ENCODE measurements around the gene BRIP1. TPM values are rescaled to one million over a fixed set of nuclear protein-coding genes. Genes with fewer than 3 reads are reported as not detected.

BRIP1 gene
- polyA plus RNA-seq, 2 donors, result 1.4 to 1.7 TPM

DNA sequence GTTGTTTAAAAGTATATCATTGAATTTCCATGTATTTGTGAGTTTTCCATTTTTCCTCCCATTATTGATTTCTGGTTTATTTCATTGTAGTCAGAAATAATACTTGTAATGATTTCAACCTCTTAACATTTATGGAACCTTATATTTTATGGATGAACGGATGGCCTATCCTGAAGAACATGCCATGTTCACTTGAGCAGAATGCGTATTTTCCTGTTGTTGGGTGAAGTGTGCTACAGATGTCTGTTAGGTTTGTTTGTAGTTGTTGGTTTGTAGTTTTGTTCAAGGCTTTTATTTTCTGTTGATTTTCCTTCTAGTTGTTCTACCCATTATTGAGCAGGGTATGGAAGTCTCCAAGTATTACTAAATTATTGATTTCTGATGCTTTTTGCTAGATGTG, 165.1 kb downstream of the BRIP1 start:
- H3K4me3 ChIP-seq (ENCODE audit: low read depth in 1 of 2, low read length in 2 of 2), result no peak overlapping the region
- WGBS, 2 donors, result 96% methylated on average over 2 of the region's 2 CpGs
- no peaks in the 10 kb centered on the region for H3K4me1 ChIP-seq (ENCODE audit: control insufficient read depth in 2 of 2, insufficient read depth in 2 of 2, low read length in 1 of 2)
- peaks cover 3% of the 10 kb centered on the region in 2 donors for H3K9me3 ChIP-seq (ENCODE audit: control insufficient read depth in 2 of 2, insufficient read depth in 1 of 2, low read depth in 1 of 2, low read length in 1 of 2)
- H3K27ac ChIP-seq (ENCODE audit: low read depth in 2 of 2, low read length in 1 of 2), result no peak overlapping the region
- no peaks in the 10 kb centered on the region for H3K27me3 ChIP-seq (ENCODE audit: control insufficient read depth in 1 of 2, insufficient read depth in 2 of 2, low read length in 2 of 2)
- H3K36me3 ChIP-seq (ENCODE audit: control insufficient read depth in 2 of 2, insufficient read depth in 2 of 2, low read length in 1 of 2), result no peaks in the 10 kb centered on the region

DNA sequence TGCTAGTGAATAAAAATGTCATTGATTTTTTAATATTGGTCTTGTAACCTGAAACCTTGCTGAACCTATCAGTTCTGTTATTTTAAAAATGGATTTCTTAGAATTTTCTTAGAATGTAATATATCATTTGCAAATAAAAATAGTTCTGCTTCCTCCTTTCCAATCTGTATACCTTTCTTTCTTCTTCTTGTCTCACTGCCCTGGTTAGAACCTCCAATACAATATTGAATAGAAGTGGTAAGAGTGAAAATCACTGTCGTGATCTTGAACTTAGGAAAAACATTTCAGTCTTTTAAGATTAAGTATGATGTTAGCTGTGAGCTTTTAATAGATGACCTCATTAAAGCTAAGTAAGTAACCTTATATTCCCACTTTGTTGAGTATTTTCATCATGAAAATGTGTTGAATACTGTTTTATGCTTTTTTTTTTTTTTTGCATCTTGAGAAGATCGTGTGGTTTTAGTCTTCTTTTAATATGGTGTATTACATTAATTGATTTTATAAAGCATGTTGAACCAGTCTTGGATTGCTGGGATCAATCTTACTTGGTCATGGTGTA, 167.5 kb downstream of the BRIP1 start:
- H3K4me3 ChIP-seq (ENCODE audit: low read depth in 1 of 2, low read length in 2 of 2), result no peak overlapping the region
- no peaks in the 10 kb centered on the region for H3K27me3 ChIP-seq (ENCODE audit: control insufficient read depth in 1 of 2, insufficient read depth in 2 of 2, low read length in 2 of 2)
- H3K9me3 ChIP-seq (ENCODE audit: control insufficient read depth in 2 of 2, insufficient read depth in 1 of 2, low read depth in 1 of 2, low read length in 1 of 2), result peaks cover 0 to 3% of the 10 kb centered on the region in 2 donors
- no peaks in the 10 kb centered on the region for H3K4me1 ChIP-seq (ENCODE audit: control insufficient read depth in 2 of 2, insufficient read depth in 2 of 2, low read length in 1 of 2)
- H3K36me3 ChIP-seq (ENCODE audit: control insufficient read depth in 2 of 2, insufficient read depth in 2 of 2, low read length in 1 of 2), result no peaks in the 10 kb centered on the region
- H3K27ac ChIP-seq (ENCODE audit: low read depth in 2 of 2, low read length in 1 of 2), result no peak overlapping the region
- 94 to 95% methylated on average over 2 of the region's 2 CpGs for WGBS, 2 donors

DNA sequence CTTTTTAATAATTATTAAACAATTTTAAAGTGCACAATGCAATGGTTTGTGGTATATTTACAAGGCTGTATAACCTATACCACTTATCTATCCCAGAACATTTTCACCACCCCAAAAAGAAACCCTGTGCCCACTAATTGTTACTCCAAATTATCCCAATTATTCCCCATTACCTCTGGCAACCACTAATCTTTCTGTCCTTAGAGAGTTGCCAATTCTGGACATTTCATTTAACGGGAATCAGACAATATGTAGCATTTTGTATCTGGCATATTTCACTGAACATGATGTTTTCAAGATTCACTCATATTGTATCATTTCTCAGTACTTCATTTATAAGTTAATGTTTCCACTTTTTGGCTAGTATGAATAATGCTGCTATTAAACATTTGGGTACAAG, 169.2 kb downstream of the BRIP1 start:
- 86 to 88% methylated on average over 1 of the region's 1 CpG for WGBS, 2 donors
- Histone ChIP-seq H3K4me3 (ENCODE audit: low read depth in 1 of 2, low read length in 2 of 2) (no peak overlapping the region), H3K27me3 (ENCODE audit: control insufficient read depth in 1 of 2, insufficient read depth in 2 of 2, low read length in 2 of 2) (no peaks in the 10 kb centered on the region), H3K27ac (ENCODE audit: low read depth in 2 of 2, low read length in 1 of 2) (no peak overlapping the region), H3K36me3 (ENCODE audit: control insufficient read depth in 2 of 2, insufficient read depth in 2 of 2, low read length in 1 of 2) (no peaks in the 10 kb centered on the region), H3K9me3 (ENCODE audit: control insufficient read depth in 2 of 2, insufficient read depth in 1 of 2, low read depth in 1 of 2, low read length in 1 of 2) (no peaks in the 10 kb centered on the region), H3K4me1 (ENCODE audit: control insufficient read depth in 2 of 2, insufficient read depth in 2 of 2, low read length in 1 of 2) (no peaks in the 10 kb centered on the region)

DNA sequence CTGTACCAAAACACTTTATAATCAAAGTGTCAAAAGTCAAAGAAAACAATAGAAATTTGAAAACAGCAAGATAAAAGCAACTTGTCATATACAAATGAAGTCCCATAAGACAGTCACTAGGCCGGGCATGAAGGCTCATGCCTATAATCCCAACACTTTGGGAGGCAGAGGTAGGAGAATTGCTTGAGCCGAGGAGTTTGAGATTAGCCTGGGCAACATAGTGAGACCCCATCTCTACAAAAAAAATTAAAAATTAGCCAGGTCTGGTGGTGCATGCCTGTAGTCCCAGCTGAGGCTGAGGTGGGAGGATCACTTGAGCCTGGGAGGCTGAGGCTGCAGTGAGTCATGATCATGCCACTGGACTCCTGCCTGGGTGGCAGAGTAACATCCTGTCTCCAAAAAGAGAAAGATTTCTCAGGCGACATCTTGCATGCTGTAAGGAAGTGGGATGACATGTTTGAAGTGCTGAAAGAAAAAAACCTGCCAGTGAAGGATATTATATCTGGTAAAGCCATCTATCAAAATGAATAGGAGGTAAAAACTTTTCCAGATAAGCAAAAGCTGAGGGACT, 173.6 kb downstream of the BRIP1 start:
- Histone ChIP-seq H3K36me3 (ENCODE audit: control insufficient read depth in 2 of 2, insufficient read depth in 2 of 2, low read length in 1 of 2) (no peaks in the 10 kb centered on the region), H3K27me3 (ENCODE audit: control insufficient read depth in 1 of 2, insufficient read depth in 2 of 2, low read length in 2 of 2) (no peaks in the 10 kb centered on the region), H3K27ac (ENCODE audit: low read depth in 2 of 2, low read length in 1 of 2) (no peak overlapping the region), H3K9me3 (ENCODE audit: control insufficient read depth in 2 of 2, insufficient read depth in 1 of 2, low read depth in 1 of 2, low read length in 1 of 2) (no peaks in the 10 kb centered on the region), H3K4me1 (ENCODE audit: control insufficient read depth in 2 of 2, insufficient read depth in 2 of 2, low read length in 1 of 2) (no peaks in the 10 kb centered on the region), H3K4me3 (ENCODE audit: low read depth in 1 of 2, low read length in 2 of 2) (no peak overlapping the region)
- WGBS, 2 donors, result 90 to 91% methylated on average over 3 of the region's 3 CpGs

DNA sequence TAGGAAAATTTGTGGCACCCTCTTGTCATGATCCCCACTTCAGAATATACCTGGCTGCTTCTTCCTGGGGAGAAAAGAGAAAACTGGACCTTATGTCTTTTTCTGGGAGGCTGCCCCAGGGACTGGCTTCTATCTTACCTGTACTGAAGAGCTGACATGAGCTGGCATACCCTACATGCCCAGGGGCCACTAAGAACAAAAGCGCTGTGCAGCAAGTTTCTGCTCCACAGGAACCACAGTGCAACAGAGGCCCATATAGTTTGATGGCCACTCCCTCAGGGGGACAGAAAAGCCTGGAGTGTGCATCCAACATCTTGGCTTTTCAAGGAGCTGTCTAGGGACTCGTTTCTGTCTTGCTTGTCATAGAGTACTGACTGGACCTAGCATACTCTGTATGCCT, 175.6 kb downstream of the BRIP1 start:
- 89 to 90% methylated on average over 2 of the region's 2 CpGs for WGBS, 2 donors
- no peak overlapping the region for H3K27ac ChIP-seq (ENCODE audit: low read depth in 2 of 2, low read length in 1 of 2)
- H3K27me3 ChIP-seq (ENCODE audit: control insufficient read depth in 1 of 2, insufficient read depth in 2 of 2, low read length in 2 of 2), result no peaks in the 10 kb centered on the region
- H3K36me3 ChIP-seq (ENCODE audit: control insufficient read depth in 2 of 2, insufficient read depth in 2 of 2, low read length in 1 of 2), result no peaks in the 10 kb centered on the region
- H3K9me3 ChIP-seq (ENCODE audit: control insufficient read depth in 2 of 2, insufficient read depth in 1 of 2, low read depth in 1 of 2, low read length in 1 of 2), result no peaks in the 10 kb centered on the region
- no peaks in the 10 kb centered on the region for H3K4me1 ChIP-seq (ENCODE audit: control insufficient read depth in 2 of 2, insufficient read depth in 2 of 2, low read length in 1 of 2)
- no peak overlapping the region for H3K4me3 ChIP-seq (ENCODE audit: low read depth in 1 of 2, low read length in 2 of 2)

DNA sequence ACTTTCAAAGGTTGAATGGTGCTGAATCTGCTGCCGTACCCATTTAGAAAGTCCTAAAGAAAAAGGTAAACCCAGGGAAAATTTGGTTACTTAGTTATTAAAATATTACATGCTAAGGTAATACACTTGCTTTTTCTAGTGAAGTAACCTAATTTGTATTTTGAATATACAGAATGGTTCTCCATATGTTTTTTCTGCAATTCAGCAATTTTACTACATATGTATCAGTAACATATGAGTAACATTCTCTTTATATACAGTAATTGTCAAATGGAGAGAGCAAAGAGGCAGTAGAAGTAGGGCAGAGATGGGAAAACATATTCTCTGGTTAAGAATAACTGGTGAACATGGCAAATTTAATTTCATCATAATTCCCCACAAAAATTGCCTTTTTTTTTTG, 177.2 kb downstream of the BRIP1 start:
- 97 to 100% methylated on average over 1 of the region's 1 CpG for WGBS, 2 donors
- H3K27ac ChIP-seq (ENCODE audit: low read depth in 2 of 2, low read length in 1 of 2), result no peak overlapping the region
- H3K27me3 ChIP-seq (ENCODE audit: control insufficient read depth in 1 of 2, insufficient read depth in 2 of 2, low read length in 2 of 2), result no peaks in the 10 kb centered on the region
- H3K4me3 ChIP-seq (ENCODE audit: low read depth in 1 of 2, low read length in 2 of 2), result no peak overlapping the region
- no peaks in the 10 kb centered on the region for H3K9me3 ChIP-seq (ENCODE audit: control insufficient read depth in 2 of 2, insufficient read depth in 1 of 2, low read depth in 1 of 2, low read length in 1 of 2)
- no peaks in the 10 kb centered on the region for H3K4me1 ChIP-seq (ENCODE audit: control insufficient read depth in 2 of 2, insufficient read depth in 2 of 2, low read length in 1 of 2)
- no peaks in the 10 kb centered on the region for H3K36me3 ChIP-seq (ENCODE audit: control insufficient read depth in 2 of 2, insufficient read depth in 2 of 2, low read length in 1 of 2)

DNA sequence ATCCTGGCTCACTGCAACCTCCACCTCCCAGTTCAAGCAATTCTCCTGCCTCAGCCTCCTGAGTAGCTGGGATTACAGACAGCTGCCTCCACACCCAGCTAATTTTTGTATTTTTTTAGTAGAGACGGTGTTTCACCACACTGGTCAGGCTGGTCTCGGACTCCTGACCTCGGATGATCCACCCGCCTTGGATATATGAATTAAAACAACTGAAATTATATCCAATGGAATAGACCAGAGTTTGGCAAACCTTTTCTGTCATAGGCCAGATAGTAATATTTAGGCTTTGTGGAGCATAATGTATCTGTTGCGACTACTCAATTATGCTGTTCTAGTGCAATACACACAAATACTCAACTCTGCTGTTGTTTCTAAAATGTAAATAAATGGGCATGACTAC, 178.5 kb downstream of the BRIP1 start:
- Histone ChIP-seq H3K27me3 (ENCODE audit: control insufficient read depth in 1 of 2, insufficient read depth in 2 of 2, low read length in 2 of 2) (no peaks in the 10 kb centered on the region), H3K9me3 (ENCODE audit: control insufficient read depth in 2 of 2, insufficient read depth in 1 of 2, low read depth in 1 of 2, low read length in 1 of 2) (no peaks in the 10 kb centered on the region), H3K36me3 (ENCODE audit: control insufficient read depth in 2 of 2, insufficient read depth in 2 of 2, low read length in 1 of 2) (no peaks in the 10 kb centered on the region), H3K4me1 (ENCODE audit: control insufficient read depth in 2 of 2, insufficient read depth in 2 of 2, low read length in 1 of 2) (no peaks in the 10 kb centered on the region), H3K27ac (ENCODE audit: low read depth in 2 of 2, low read length in 1 of 2) (no peak overlapping the region), H3K4me3 (ENCODE audit: low read depth in 1 of 2, low read length in 2 of 2) (no peak overlapping the region)
- 98% methylated on average over 5 of the region's 5 CpGs for WGBS, 2 donors

DNA sequence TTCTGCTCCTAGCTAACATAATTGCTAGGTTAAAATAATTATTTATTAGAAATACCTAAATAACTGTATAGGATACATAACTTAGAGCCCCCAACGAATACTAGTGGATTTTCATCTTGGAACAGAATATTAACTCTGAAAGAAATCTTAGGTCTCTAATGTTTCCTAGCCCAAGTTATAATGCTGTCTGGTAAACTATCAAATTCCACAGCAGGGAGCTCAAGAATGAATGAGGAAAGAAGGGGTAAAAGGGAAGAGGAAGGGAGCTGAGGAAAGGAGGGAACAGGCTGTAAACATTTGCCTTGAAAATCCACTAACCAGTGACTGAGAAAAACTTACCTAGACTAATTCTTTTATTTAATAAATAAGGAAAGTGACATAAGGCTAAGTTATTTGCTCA, 179.2 kb downstream of the BRIP1 start:
- Histone ChIP-seq H3K36me3 (ENCODE audit: control insufficient read depth in 2 of 2, insufficient read depth in 2 of 2, low read length in 1 of 2) (no peaks in the 10 kb centered on the region), H3K4me3 (ENCODE audit: low read depth in 1 of 2, low read length in 2 of 2) (no peak overlapping the region), H3K27me3 (ENCODE audit: control insufficient read depth in 1 of 2, insufficient read depth in 2 of 2, low read length in 2 of 2) (no peaks in the 10 kb centered on the region), H3K27ac (ENCODE audit: low read depth in 2 of 2, low read length in 1 of 2) (no peak overlapping the region), H3K4me1 (ENCODE audit: control insufficient read depth in 2 of 2, insufficient read depth in 2 of 2, low read length in 1 of 2) (no peaks in the 10 kb centered on the region), H3K9me3 (ENCODE audit: control insufficient read depth in 2 of 2, insufficient read depth in 1 of 2, low read depth in 1 of 2, low read length in 1 of 2) (no peaks in the 10 kb centered on the region)
- WGBS, 2 donors, result 94 to 95% methylated on average over 1 of the region's 1 CpG

DNA sequence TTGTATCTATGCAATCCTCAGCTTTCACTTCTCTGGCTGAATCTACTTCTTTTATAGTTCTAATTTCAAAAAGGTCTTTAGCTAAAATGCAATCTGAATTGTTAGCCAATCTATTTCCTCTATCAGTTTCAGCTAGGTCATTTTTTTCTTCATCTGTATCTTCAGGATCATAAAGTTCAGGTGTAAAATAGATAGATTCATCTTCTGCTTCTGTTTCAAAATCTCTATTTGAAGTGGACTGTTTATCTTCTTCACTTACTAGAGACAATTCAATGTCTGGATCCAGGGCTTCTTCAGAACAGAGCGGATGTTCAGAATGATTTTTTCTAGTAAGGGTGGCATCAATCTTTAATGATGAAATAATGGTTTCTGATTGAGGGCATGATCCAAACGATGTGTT, 179.9 kb downstream of the BRIP1 start:
- Histone ChIP-seq H3K9me3 (ENCODE audit: control insufficient read depth in 2 of 2, insufficient read depth in 1 of 2, low read depth in 1 of 2, low read length in 1 of 2) (no peaks in the 10 kb centered on the region), H3K4me3 (ENCODE audit: low read depth in 1 of 2, low read length in 2 of 2) (no peak overlapping the region), H3K4me1 (ENCODE audit: control insufficient read depth in 2 of 2, insufficient read depth in 2 of 2, low read length in 1 of 2) (no peaks in the 10 kb centered on the region), H3K27ac (ENCODE audit: low read depth in 2 of 2, low read length in 1 of 2) (no peak overlapping the region), H3K27me3 (ENCODE audit: control insufficient read depth in 1 of 2, insufficient read depth in 2 of 2, low read length in 2 of 2) (no peaks in the 10 kb centered on the region), H3K36me3 (ENCODE audit: control insufficient read depth in 2 of 2, insufficient read depth in 2 of 2, low read length in 1 of 2) (no peaks in the 10 kb centered on the region)
- 88 to 91% methylated on average over 2 of the region's 2 CpGs for WGBS, 2 donors

DNA sequence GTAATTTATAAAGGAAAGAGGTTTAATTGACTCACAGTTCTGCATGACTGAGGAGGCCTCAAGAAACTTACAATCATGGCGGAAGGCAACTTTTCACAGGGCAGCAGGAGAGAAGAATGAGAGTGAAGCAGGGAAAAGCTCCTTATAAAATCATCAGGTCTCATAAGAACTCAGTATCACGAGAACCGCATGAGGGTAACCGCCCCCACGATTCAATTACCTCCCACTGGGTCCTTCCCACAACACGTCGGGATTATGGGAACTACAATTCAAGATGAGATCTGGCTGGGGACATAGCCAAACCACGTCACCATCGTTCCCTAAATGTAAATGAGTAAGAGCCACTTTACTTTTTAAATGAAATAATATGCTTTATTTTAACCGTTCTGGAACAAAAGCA, 182.4 kb downstream of the BRIP1 start:
- Histone ChIP-seq H3K27ac (ENCODE audit: low read depth in 2 of 2, low read length in 1 of 2) (no peak overlapping the region), H3K9me3 (ENCODE audit: control insufficient read depth in 2 of 2, insufficient read depth in 1 of 2, low read depth in 1 of 2, low read length in 1 of 2) (no peaks in the 10 kb centered on the region), H3K27me3 (ENCODE audit: control insufficient read depth in 1 of 2, insufficient read depth in 2 of 2, low read length in 2 of 2) (no peaks in the 10 kb centered on the region), H3K36me3 (ENCODE audit: control insufficient read depth in 2 of 2, insufficient read depth in 2 of 2, low read length in 1 of 2) (no peaks in the 10 kb centered on the region), H3K4me3 (ENCODE audit: low read depth in 1 of 2, low read length in 2 of 2) (no peak overlapping the region), H3K4me1 (ENCODE audit: control insufficient read depth in 2 of 2, insufficient read depth in 2 of 2, low read length in 1 of 2) (no peaks in the 10 kb centered on the region)
- 95 to 97% methylated on average over 10 of the region's 10 CpGs for WGBS, 2 donors
